ENCODE results near the gene ADRB2.

GRCh38 chr5:148829734-148830133 lies 3.3 kb downstream of the ADRB2 start:
- TF ChIP-seq, protein P1, sequence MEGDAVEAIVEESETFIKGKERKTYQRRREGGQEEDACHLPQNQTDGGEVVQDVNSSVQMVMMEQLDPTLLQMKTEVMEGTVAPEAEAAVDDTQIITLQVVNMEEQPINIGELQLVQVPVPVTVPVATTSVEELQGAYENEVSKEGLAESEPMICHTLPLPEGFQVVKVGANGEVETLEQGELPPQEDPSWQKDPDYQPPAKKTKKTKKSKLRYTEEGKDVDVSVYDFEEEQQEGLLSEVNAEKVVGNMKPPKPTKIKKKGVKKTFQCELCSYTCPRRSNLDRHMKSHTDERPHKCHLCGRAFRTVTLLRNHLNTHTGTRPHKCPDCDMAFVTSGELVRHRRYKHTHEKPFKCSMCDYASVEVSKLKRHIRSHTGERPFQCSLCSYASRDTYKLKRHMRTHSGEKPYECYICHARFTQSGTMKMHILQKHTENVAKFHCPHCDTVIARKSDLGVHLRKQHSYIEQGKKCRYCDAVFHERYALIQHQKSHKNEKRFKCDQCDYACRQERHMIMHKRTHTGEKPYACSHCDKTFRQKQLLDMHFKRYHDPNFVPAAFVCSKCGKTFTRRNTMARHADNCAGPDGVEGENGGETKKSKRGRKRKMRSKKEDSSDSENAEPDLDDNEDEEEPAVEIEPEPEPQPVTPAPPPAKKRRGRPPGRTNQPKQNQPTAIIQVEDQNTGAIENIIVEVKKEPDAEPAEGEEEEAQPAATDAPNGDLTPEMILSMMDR (IDR thresholded peaks at IDR 0.05): no peak
- TF ChIP-seq POLR2A (IDR thresholded peaks at IDR 0.05): no peak
- no peak for TF ChIP-seq POLR2AphosphoS5 (IDR thresholded peaks at IDR 0.05)
- no peak for TF ChIP-seq EP300 (IDR thresholded peaks at IDR 0.05)
